GM19468 (cell line): ENCODE results near the gene SAP25.
"Not testable (repeated sequence)": the region's sequence is repeated elsewhere in the genome, so short reads cannot be mapped to it uniquely, and the experiment has no call there.

Experiments
- ATAC-seq: cut with Tn5 transposase; IDR thresholded peaks from one replicate; pipeline ENCODE4 v1.9.1; 2021; ENCODE audit warnings: mild to moderate bottlenecking, moderate library complexity, moderate number of reproducible peaks; ENCODE audit not compliant: unreplicated experiment; ENCODE audit errors: extremely low read depth

SAP25 gene

GRCh38 chr7:100540073-100540723 is 33.5 kb downstream of the SAP25 start:
- no peak for ATAC-seq

- no peak for ATAC-seq
These were observed 34.2 kb downstream of the SAP25 start for GRCh38 chr7:100539436-100540006.

GRCh38 chr7:100538654-100539435 is 34.9 kb downstream of the SAP25 start, which contains the start of gene AGFG2:
TSS of gene AGFG2 (plus strand) at chr7:100539203. CDS start at chr7:100539347, 144 bp downstream.
- ATAC-seq = peak; percentile 92

GRCh38 chr7:100538348-100538653 is 35.4 kb downstream of the SAP25 start:
- no peak for ATAC-seq

- not testable (repeated sequence) for ATAC-seq
These were observed 37.0 kb downstream of the SAP25 start for GRCh38 chr7:100536695-100537094.

GRCh38 chr7:100535982-100536381 is 37.7 kb downstream of the SAP25 start:
- ATAC-seq = not testable (repeated sequence)

- no peak for ATAC-seq
These were observed 41.3 kb downstream of the SAP25 start for GRCh38 chr7:100532165-100533022.

- ATAC-seq = not testable (repeated sequence)
These were observed 45.4 kb downstream of the SAP25 start for GRCh38 chr7:100528108-100528866.

- not testable (repeated sequence) for ATAC-seq
These were observed 50.5 kb downstream of the SAP25 start for GRCh38 chr7:100523192-100523591.
